CD4-positive, alpha-beta memory T cell (primary cell): ENCODE measurements around the gene CRKL. TPM values are rescaled to one million over a fixed set of nuclear protein-coding genes. Genes with fewer than 3 reads are reported as not detected.
A peak's percentile ranks its signal among the peaks of the same experiment; 100 is the strongest.
"Not testable (repeated sequence)": the region's sequence is repeated elsewhere in the genome, so short reads cannot be mapped to it uniquely, and the experiment has no call there.

ENCODE experiments used
- CTCF ChIA-PET: fragments of 350-600 bp; sonication (Branson Sonifier 250); formaldehyde crosslinking; loops from one replicate; lab custom pipeline; 2021; ENCODE audit warnings: inconsistent platforms; ENCODE audit not compliant: partially characterized antibody; lab: Charles Lee
- POLR2A ChIA-PET: fragments of 350-600 bp; sonication (Branson Sonifier 250); formaldehyde crosslinking; loops from one replicate; lab custom pipeline; 2021; ENCODE audit not compliant: partially characterized antibody; lab: Charles Lee
- DNase-seq, 5 donors: peaks; one replicate each; pipeline versions ENCODE4 v3.0.0 to v3.0.0-alpha.2; 2020 to 2022; ENCODE audit warnings: mixed read lengths in 1 of 5
- H3K27ac ChIP-seq: one replicate; pipeline ENCODE4 v1.7.0; 2013; ENCODE audit warnings: low read depth, low read length
- H3K27me3 ChIP-seq: 2 replicates; pipeline ENCODE4 v1.7.0; 2013; ENCODE audit warnings: mild to moderate bottlenecking, low read length, moderate library complexity; ENCODE audit not compliant: insufficient read depth
- H3K36me3 ChIP-seq: 2 replicates; pipeline ENCODE4 v1.7.0; 2013; ENCODE audit warnings: mild to moderate bottlenecking, low read length, moderate library complexity; ENCODE audit not compliant: insufficient read depth
- H3K4me1 ChIP-seq: 2 replicates; pipeline ENCODE4 v1.7.0; 2013; ENCODE audit warnings: mild to moderate bottlenecking, low read length, moderate library complexity; ENCODE audit not compliant: insufficient read depth
- H3K4me3 ChIP-seq, 2 donors: one replicate each; pipeline ENCODE4 v1.7.0; 2013; ENCODE audit warnings: low read length in 2 of 2, mild to moderate bottlenecking in 1 of 2
- H3K9me3 ChIP-seq, 2 donors: one replicate each; pipeline ENCODE4 v1.7.0; 2013; ENCODE audit warnings: low read length in 2 of 2, control low read depth in 1 of 2; ENCODE audit not compliant: control insufficient read depth in 1 of 2
- H3K27ac Mint-ChIP-seq, 7 donors: one replicate each; pipeline ENCODE4 v1.8.0; 2020 to 2021; ENCODE audit warnings: mixed read lengths in 7 of 7, mild to moderate bottlenecking in 6 of 7, inconsistent platforms in 3 of 7, moderate library complexity in 3 of 7
- H3K27me3 Mint-ChIP-seq, 2 donors: one replicate each; pipeline ENCODE4 v1.8.0; 2020 to 2021; ENCODE audit warnings: mixed read lengths in 2 of 2
- H3K36me3 Mint-ChIP-seq, 2 donors: one replicate each; pipeline ENCODE4 v1.8.0; 2020 to 2021; ENCODE audit warnings: mixed read lengths in 2 of 2, inconsistent platforms in 1 of 2, mild to moderate bottlenecking in 1 of 2
- H3K4me1 Mint-ChIP-seq, 4 donors: one replicate each; pipeline ENCODE4 v1.8.0; 2020 to 2021; ENCODE audit warnings: mixed read lengths in 4 of 4, mild to moderate bottlenecking in 1 of 4
- H3K4me3 Mint-ChIP-seq, 8 donors: one replicate each; pipeline ENCODE4 v1.8.0; 2020 to 2021; ENCODE audit warnings: mixed read lengths in 8 of 8, mild to moderate bottlenecking in 7 of 8, moderate library complexity in 6 of 8, inconsistent platforms in 3 of 8
- H3K9me3 Mint-ChIP-seq, 8 donors: one replicate each; pipeline ENCODE4 v1.8.0; 2020 to 2021; ENCODE audit warnings: mixed read lengths in 8 of 8, mild to moderate bottlenecking in 5 of 8, inconsistent platforms in 3 of 8, moderate library complexity in 1 of 8
- intact Hi-C: fragments of 100-400 bp; cut with micrococcal nuclease; formaldehyde crosslinking; loops from one replicate; pipeline ENCODE4 v1.15.1; 2023
- polyA plus RNA-seq, 2 donors: library from polyadenylated mRNA; unstranded; fragments of 300-500 nt; fragmentation: Illumina TruSeq; gene quantifications; one replicate each; pipeline ENCODE4 v1.2.3, GENCODE V29; 2021
- total RNA-seq, 2 experiments: library from RNA; stranded (reverse); gene quantifications; one replicate each; pipeline ENCODE4 v1.2.3, GENCODE V29; 2021

CRKL gene
- total and polyA plus RNA-seq, 4 experiments from 2014 or later: 39.9 to 86.5 (median 68.2) TPM

- H3K4me3 Mint-ChIP-seq: peak overlapping the region in 6 of 8 donors; percentile 11 to 69 (median 25)
- H3K36me3 ChIP-seq: peaks cover 20% of the 10 kb centered on the region
- no peaks in the 10 kb centered on the region for H3K9me3 Mint-ChIP-seq
- peaks cover 23 to 52% of the 10 kb centered on the region in 2 donors for H3K36me3 Mint-ChIP-seq
- intact Hi-C loops: loop anchor here (10.0 kb wide), 1 partner anchor 56 kb away; no protein-coding TSS in a partner anchor
- no peaks in the 10 kb centered on the region for H3K27me3 Mint-ChIP-seq
- POLR2A ChIA-PET: no interaction called here
- no peaks in the 10 kb centered on the region for H3K9me3 ChIP-seq
- no peaks in the 10 kb centered on the region for H3K27me3 ChIP-seq
- peaks cover 83% of the 10 kb centered on the region for H3K4me1 ChIP-seq
- peak overlapping the region in 2 of 7 donors; percentile 24 to 62 for H3K27ac Mint-ChIP-seq
- no peak for DNase-seq
- no peak overlapping the region for H3K27ac ChIP-seq
- CTCF ChIA-PET: interaction anchor here (0.6 kb wide), 1 partner anchor 55 kb away, joined by 3 read pairs; no protein-coding TSS in a partner anchor
- H3K4me1 Mint-ChIP-seq: peaks cover 59 to 93% (median 78%) of the 10 kb centered on the region in 4 donors
- no peak overlapping the region for H3K4me3 ChIP-seq
Observed at GRCh38 chr22:20940904-20941385, 23.7 kb downstream of the CRKL start.

GRCh38 chr22:20942203-20942902, 25.1 kb downstream of the CRKL start:
- DNase-seq, H3K9me3 ChIP-seq, CTCF ChIA-PET, H3K27me3 Mint-ChIP-seq, H3K27me3 ChIP-seq, H3K9me3 Mint-ChIP-seq, POLR2A ChIA-PET, H3K27ac ChIP-seq, H3K4me3 ChIP-seq: not testable (repeated sequence)
- peaks cover 75% of the 10 kb centered on the region for H3K4me1 ChIP-seq
- H3K27ac Mint-ChIP-seq: peak overlapping the region in 1 of 7 donors; percentile 40
- peaks cover 12% of the 10 kb centered on the region for H3K36me3 ChIP-seq
- intact Hi-C loops: loop anchor here (10.0 kb wide), 1 partner anchor 58 kb away; no protein-coding TSS in a partner anchor
- H3K4me1 Mint-ChIP-seq: peaks cover 57 to 91% (median 76%) of the 10 kb centered on the region in 4 donors
- H3K4me3 Mint-ChIP-seq: peak overlapping the region in 4 of 8 donors; percentile 8 to 57 (median 46)
- peaks cover 20 to 47% of the 10 kb centered on the region in 2 donors for H3K36me3 Mint-ChIP-seq

- Histone ChIP-seq H3K36me3 (peaks cover 10% of the 10 kb centered on the region), H3K4me1 (peaks cover 66% of the 10 kb centered on the region), H3K27me3 (no peaks in the 10 kb centered on the region), H3K27ac (no peak overlapping the region), H3K4me3 (no peak overlapping the region), H3K9me3 (no peaks in the 10 kb centered on the region)
- no peak for DNase-seq
- peaks cover 15 to 45% of the 10 kb centered on the region in 2 donors for H3K36me3 Mint-ChIP-seq
- peak overlapping the region in 5 of 7 donors; percentile 10 to 66 (median 23) for H3K27ac Mint-ChIP-seq
- peak overlapping the region in 4 of 8 donors; percentile 3 to 33 (median 24) for H3K4me3 Mint-ChIP-seq
- POLR2A ChIA-PET: no interaction called here
- intact Hi-C loops: loop anchor here (10.0 kb wide), 1 partner anchor 59 kb away; no protein-coding TSS in a partner anchor
- no peaks in the 10 kb centered on the region for H3K27me3 Mint-ChIP-seq
- H3K4me1 Mint-ChIP-seq: peaks cover 55 to 88% (median 73%) of the 10 kb centered on the region in 4 donors
- CTCF ChIA-PET: interaction anchor here (0.8 kb wide), 1 partner anchor 19 kb away, joined by 3 read pairs; no protein-coding TSS in a partner anchor
- H3K9me3 Mint-ChIP-seq: no peaks in the 10 kb centered on the region
Observed at GRCh38 chr22:20943104-20943933, 26.1 kb downstream of the CRKL start.

GRCh38 chr22:20944042-20944441, 26.8 kb downstream of the CRKL start:
- Histone ChIP-seq H3K27me3 (no peaks in the 10 kb centered on the region), H3K9me3 (no peaks in the 10 kb centered on the region), H3K27ac (no peak overlapping the region), H3K4me1 (peaks cover 62% of the 10 kb centered on the region), H3K36me3 (peaks cover 10% of the 10 kb centered on the region), H3K4me3 (no peak overlapping the region)
- Mint-ChIP-seq H3K4me3 (peak overlapping the region in 2 of 8 donors; percentile 3 to 13), H3K27me3 (no peaks in the 10 kb centered on the region), H3K27ac (no peak overlapping the region), H3K9me3 (no peaks in the 10 kb centered on the region), H3K4me1 (peaks cover 53 to 87% (median 70%) of the 10 kb centered on the region in 4 donors), H3K36me3 (peaks cover 9 to 40% of the 10 kb centered on the region in 2 donors)
- DNase-seq: no peak
- ChIA-PET CTCF (interaction anchor here (0.8 kb wide), 1 partner anchor 18 kb away, joined by 3 read pairs; no protein-coding TSS in a partner anchor), POLR2A (no interaction called here)
- intact Hi-C loops: loop anchor here (10.0 kb wide), 1 partner anchor 59 kb away; no protein-coding TSS in a partner anchor

GRCh38 chr22:20945578-20945934, 28.3 kb downstream of the CRKL start:
- Histone ChIP-seq H3K4me3 (no peak overlapping the region), H3K27me3 (no peaks in the 10 kb centered on the region), H3K9me3 (no peaks in the 10 kb centered on the region), H3K4me1 (peaks cover 66% of the 10 kb centered on the region), H3K27ac (no peak overlapping the region), H3K36me3 (peaks cover 21% of the 10 kb centered on the region)
- Mint-ChIP-seq H3K27ac (no peak overlapping the region), H3K36me3 (peaks cover 16 to 44% of the 10 kb centered on the region in 2 donors), H3K4me3 (no peak overlapping the region), H3K27me3 (no peaks in the 10 kb centered on the region), H3K4me1 (peaks cover 50 to 83% (median 68%) of the 10 kb centered on the region in 4 donors), H3K9me3 (no peaks in the 10 kb centered on the region)
- no peak for DNase-seq
- POLR2A ChIA-PET: no interaction called here
- CTCF ChIA-PET: no interaction called here
- intact Hi-C loops: loop anchor here (10.0 kb wide), 1 partner anchor 61 kb away; no protein-coding TSS in a partner anchor

- ChIA-PET POLR2A (no interaction called here), CTCF (interaction anchor here (0.7 kb wide), 1 partner anchor 41 kb away, joined by 3 read pairs; no protein-coding TSS in a partner anchor)
- H3K4me3 Mint-ChIP-seq: no peak overlapping the region
- H3K27me3 ChIP-seq: no peaks in the 10 kb centered on the region
- peaks cover 43 to 75% (median 61%) of the 10 kb centered on the region in 4 donors for H3K4me1 Mint-ChIP-seq
- no peaks in the 10 kb centered on the region for H3K9me3 ChIP-seq
- H3K27ac Mint-ChIP-seq: peak overlapping the region in 4 of 7 donors; percentile 8 to 49 (median 44)
- H3K36me3 Mint-ChIP-seq: peaks cover 22 to 46% of the 10 kb centered on the region in 2 donors
- H3K27me3 Mint-ChIP-seq: no peaks in the 10 kb centered on the region
- H3K27ac ChIP-seq: no peak overlapping the region
- peaks cover 29% of the 10 kb centered on the region for H3K36me3 ChIP-seq
- intact Hi-C loops: loop anchor here (10.0 kb wide), 1 partner anchor 62 kb away; no protein-coding TSS in a partner anchor
- no peak overlapping the region for H3K4me3 ChIP-seq
- H3K4me1 ChIP-seq: peaks cover 59% of the 10 kb centered on the region
- DNase-seq: no peak
- H3K9me3 Mint-ChIP-seq: no peaks in the 10 kb centered on the region
Observed at GRCh38 chr22:20946080-20946986, 29.1 kb downstream of the CRKL start.
